HEK293T (cell line): ENCODE results near the gene TAPBPL.

ENCODE experiments used
- ARNT ChIP-seq: fragments of 450-650 bp; IDR thresholded peaks from 2 replicates; pipeline ENCODE4 v1.6.1; 2017; ENCODE audit warnings: mild to moderate bottlenecking
- CTBP1 ChIP-seq: fragments of 450-650 bp; IDR thresholded peaks from 2 replicates; pipeline ENCODE4 v1.6.1; 2016; ENCODE audit warnings: borderline replicate concordance
- ELF4 ChIP-seq: fragments of 450-650 bp; IDR thresholded peaks from 2 replicates; pipeline ENCODE4 v1.6.1; 2017; ENCODE audit warnings: antibody characterized with exemption
- FOXA1 ChIP-seq: fragments of 450-650 bp; IDR thresholded peaks from 2 replicates; pipeline ENCODE4 v1.6.1; 2016; ENCODE audit warnings: mild to moderate bottlenecking
- FOXK2 ChIP-seq: fragments of 450-650 bp; IDR thresholded peaks from 2 replicates; pipeline ENCODE4 v1.6.1; 2016; ENCODE audit warnings: mild to moderate bottlenecking
- FOXM1 ChIP-seq: fragments of 450-650 bp; IDR thresholded peaks from 2 replicates; pipeline ENCODE4 v1.6.1; 2017; ENCODE audit warnings: mild to moderate bottlenecking, borderline replicate concordance
- HDGF ChIP-seq: fragments of 450-650 bp; IDR thresholded peaks from 2 replicates; pipeline ENCODE4 v1.6.1; 2017; ENCODE audit warnings: antibody characterized with exemption, borderline replicate concordance
- LEF1 ChIP-seq: fragments of 450-650 bp; IDR thresholded peaks from 2 replicates; pipeline ENCODE4 v1.6.1; 2017; ENCODE audit warnings: mild to moderate bottlenecking, borderline replicate concordance
- SP1 ChIP-seq: fragments of 450-650 bp; IDR thresholded peaks from 2 replicates; pipeline ENCODE4 v1.6.1; 2017
- SUZ12 ChIP-seq: fragments of 450-650 bp; IDR thresholded peaks from 2 replicates; pipeline ENCODE4 v1.6.1; 2016; ENCODE audit warnings: mild to moderate bottlenecking
- TARDBP ChIP-seq: fragments of 450-650 bp; IDR thresholded peaks from 2 replicates; pipeline ENCODE4 v1.6.1; 2016
- ZNF384 ChIP-seq: fragments of 450-650 bp; IDR thresholded peaks from 2 replicates; pipeline ENCODE4 v1.6.1; 2016

DNA sequence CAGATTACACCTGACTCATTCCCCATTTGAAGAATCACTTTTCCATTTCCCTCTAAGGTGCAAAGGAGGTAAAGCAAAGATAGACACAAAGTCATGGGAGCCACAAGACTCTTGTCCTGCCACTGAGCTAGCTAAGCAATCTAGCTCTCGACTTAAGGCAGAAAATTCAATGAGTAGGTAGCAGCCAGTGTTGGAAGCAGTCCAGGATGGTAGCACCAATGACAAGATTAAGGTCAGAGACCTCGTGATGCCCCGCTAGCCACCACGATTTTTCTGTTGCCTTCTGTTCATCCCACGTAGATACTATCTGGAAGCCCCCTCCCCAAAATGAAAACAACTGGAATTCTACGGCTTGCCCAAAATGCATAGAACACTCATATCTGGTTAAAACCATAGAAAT, 17.2 kb downstream of the TAPBPL start:
- TF ChIP-seq ZNF384 = no peak
- no peak for TF ChIP-seq SP1
- no peak for TF ChIP-seq ARNT
- TF ChIP-seq FOXA1 = no peak
- no peak for TF ChIP-seq FOXK2
- TF ChIP-seq LEF1 = no peak
- TF ChIP-seq SUZ12 = no peak
- no peak for TF ChIP-seq HDGF
- TF ChIP-seq ELF4 = no peak
- no peak for TF ChIP-seq FOXM1
- TF ChIP-seq CTBP1 = no peak
- no peak for TF ChIP-seq TARDBP
